Neural cell (in vitro differentiated cells): ENCODE data around the gene TCF20.

ENCODE experiments used
- POLR2AphosphoS5 ChIP-seq: IDR thresholded peaks from 2 replicates; pipeline ENCODE4 v1.6.1; 2012
- TAF1 ChIP-seq: IDR thresholded peaks from 2 replicates; pipeline ENCODE4 v1.6.1; 2012; ENCODE audit warnings: low read depth

GRCh38 chr22:42280836-42281235, 10.4 kb upstream of the TCF20 start:
- TF ChIP-seq POLR2AphosphoS5 = no peak
- no peak for TF ChIP-seq TAF1
